H1 (cell line): ENCODE measurements around the gene LTBR. TPM values are rescaled to one million over a fixed set of nuclear protein-coding genes. Genes with fewer than 3 reads are reported as not detected.

Experiments
- CTCF ChIA-PET: fragments of 300-600 bp; sonication (Branson Sonifier 250); formaldehyde crosslinking; loops from one replicate; lab custom pipeline; 2021; ENCODE audit not compliant: partially characterized antibody; lab: Charles Lee
- POLR2A ChIA-PET: fragments of 300-600 bp; sonication (Branson Sonifier 250); formaldehyde crosslinking; loops from one replicate; lab custom pipeline; 2021; ENCODE audit warnings: inconsistent platforms; ENCODE audit not compliant: partially characterized antibody; lab: Charles Lee
- DNase-seq, 2 experiments: peaks; one replicate each; pipeline versions ENCODE4 v3.0.0 to v3.0.0-alpha.2; 2010 to 2022; ENCODE audit warnings: low spot score in 2 of 2, low read depth in 1 of 2, mixed read lengths in 1 of 2
- FAIRE-seq: peaks from 2 replicates; lab custom pipeline; 2011; peaks lifted over from hg19 to GRCh38; lab: Jason Lieb, UNC
- H2AFZ ChIP-seq: 2 replicates; pipeline ENCODE4 v1.8.1; 2012; ENCODE audit warnings: low read length, inconsistent platforms
- H2AK5ac ChIP-seq: 2 replicates; pipeline ENCODE4 v1.6.1; 2013; ENCODE audit warnings: low read depth, low read length
- H2BK120ac ChIP-seq: replicated peaks from 2 replicates; pipeline ENCODE3; 2013; ENCODE audit warnings: low read depth, low read length, inconsistent platforms
- H2BK12ac ChIP-seq: 2 replicates; pipeline ENCODE4 v1.6.1; 2013; ENCODE audit warnings: low read depth, low read length
- H2BK15ac ChIP-seq: 2 replicates; pipeline ENCODE4 v1.6.1; 2013; ENCODE audit warnings: low read length
- H2BK20ac ChIP-seq: 2 replicates; pipeline ENCODE4 v1.6.1; 2013; ENCODE audit warnings: low read length
- H2BK5ac ChIP-seq: 2 replicates; pipeline ENCODE4 v1.6.1; 2013; ENCODE audit warnings: low read depth, low read length
- H3K14ac ChIP-seq: 2 replicates; pipeline ENCODE4 v1.6.1; 2013; ENCODE audit warnings: inconsistent platforms; ENCODE audit not compliant: insufficient read length
- H3K18ac ChIP-seq: 2 replicates; pipeline ENCODE4 v1.6.1; 2013; ENCODE audit warnings: low read length; ENCODE audit errors: extremely low read depth
- H3K23ac ChIP-seq: 2 replicates; pipeline ENCODE4 v1.6.1; 2013; ENCODE audit warnings: inconsistent platforms; ENCODE audit not compliant: insufficient read length
- H3K23me2 ChIP-seq: 2 replicates; pipeline ENCODE4 v1.6.1; 2013; ENCODE audit warnings: low read depth, low read length
- H3K27ac ChIP-seq: 2 replicates; pipeline ENCODE4 v1.6.1; 2011; ENCODE audit warnings: low read depth, low read length, inconsistent platforms
- H3K27me3 ChIP-seq, 4 experiments: replicated peaks in 1 of 4; 1 replicate in 1 of 4; 2 replicates in 3 of 4; pipeline versions ENCODE4 v1.6.1 to v1.8.1; 2011 to 2013; ENCODE audit warnings: low read length in 3 of 4, mild to moderate bottlenecking in 3 of 4, inconsistent platforms in 2 of 4, mixed read lengths in 2 of 4, moderate library complexity in 1 of 4; ENCODE audit not compliant: control insufficient read depth in 3 of 4, insufficient read depth in 3 of 4; ENCODE audit errors: extremely low read depth in 1 of 4
- H3K36me3 ChIP-seq, 4 experiments: 2 replicates each; pipeline versions ENCODE4 v1.6.1 to v1.8.1; 2011 to 2013; ENCODE audit warnings: mild to moderate bottlenecking in 4 of 4, low read length in 3 of 4, moderate library complexity in 2 of 4, control low read depth in 1 of 4, inconsistent platforms in 1 of 4; ENCODE audit not compliant: insufficient read depth in 4 of 4, control insufficient read depth in 2 of 4
- H3K4ac ChIP-seq: replicated peaks from 2 replicates; pipeline ENCODE3; 2013; ENCODE audit warnings: low read length, low read depth, mixed read lengths, inconsistent platforms; ENCODE audit not compliant: insufficient read length
- H3K4me1 ChIP-seq, 4 experiments: replicated peaks in 1 of 4; 1 replicate in 1 of 4; 2 replicates in 3 of 4; pipeline versions ENCODE4 v1.6.1 to v1.8.1; 2011 to 2013; ENCODE audit warnings: low read length in 3 of 4, inconsistent platforms in 2 of 4, mixed read lengths in 1 of 4; ENCODE audit not compliant: insufficient read depth in 4 of 4, control insufficient read depth in 3 of 4
- H3K4me2 ChIP-seq, 2 experiments: 2 replicates each; pipeline versions ENCODE4 v1.6.1 to v1.8.1; 2011 to 2013; ENCODE audit warnings: low read depth in 2 of 2, low read length in 2 of 2, control low read depth in 1 of 2, inconsistent platforms in 1 of 2, mild to moderate bottlenecking in 1 of 2; ENCODE audit not compliant: insufficient read depth in 1 of 2
- H3K4me3 ChIP-seq, 4 experiments: fragments of 200-600, 300-600 bp in 1 of 4; sonication (generic), shearing (Covaris generic), sonication (Bioruptor Twin) in 1 of 4; 2 replicates each; pipeline versions ENCODE4 v1.5.1 to v1.8.1; 2011 to 2016; ENCODE audit warnings: low read length in 4 of 4, low read depth in 3 of 4, control low read depth in 2 of 4, inconsistent platforms in 2 of 4, mild to moderate bottlenecking in 2 of 4, mixed read lengths in 1 of 4, moderate library complexity in 1 of 4; ENCODE audit not compliant: insufficient read depth in 2 of 4; ENCODE audit errors: extremely low read depth in 1 of 4
- H3K56ac ChIP-seq: replicated peaks from 2 replicates; pipeline ENCODE3; 2013; ENCODE audit warnings: low read depth, mild to moderate bottlenecking, mixed read lengths, low read length, inconsistent platforms; ENCODE audit not compliant: insufficient read length
- H3K79me1 ChIP-seq: 2 replicates; pipeline ENCODE4 v1.6.1; 2013; ENCODE audit warnings: low read depth, low read length, control low read depth
- H3K79me2 ChIP-seq, 2 experiments: 2 replicates each; pipeline versions ENCODE4 v1.6.1 to v1.8.1; 2012 to 2013; ENCODE audit warnings: low read length in 2 of 2, mild to moderate bottlenecking in 2 of 2, inconsistent platforms in 1 of 2; ENCODE audit not compliant: insufficient read depth in 2 of 2, control insufficient read depth in 1 of 2
- H3K9ac ChIP-seq, 4 experiments: replicated peaks in 1 of 4; 1 replicate in 1 of 4; 2 replicates in 3 of 4; pipeline versions ENCODE4 v1.6.1 to v1.8.1; 2011 to 2013; ENCODE audit warnings: low read depth in 3 of 4, low read length in 3 of 4, control low read depth in 2 of 4, mild to moderate bottlenecking in 2 of 4, moderate library complexity in 2 of 4, inconsistent platforms in 1 of 4; ENCODE audit errors: extremely low read depth in 1 of 4
- H3K9me3 ChIP-seq, 2 experiments: 2 replicates each; pipeline versions ENCODE4 v1.6.1 to v1.8.1; 2012 to 2013; ENCODE audit warnings: mild to moderate bottlenecking in 2 of 2, moderate library complexity in 2 of 2, control low read depth in 1 of 2, inconsistent platforms in 1 of 2, low read depth in 1 of 2, low read length in 1 of 2, mixed read lengths in 1 of 2; ENCODE audit not compliant: insufficient read depth in 2 of 2
- H4K20me1 ChIP-seq, 2 experiments: replicated peaks in 1 of 2; 2 replicates each; pipeline versions ENCODE3 to v1.8.1; 2011 to 2013; ENCODE audit warnings: inconsistent platforms in 2 of 2, low read length in 2 of 2, mild to moderate bottlenecking in 1 of 2; ENCODE audit not compliant: insufficient read depth in 2 of 2, control insufficient read depth in 1 of 2
- H4K5ac ChIP-seq: 2 replicates; pipeline ENCODE4 v1.6.1; 2013; ENCODE audit warnings: low read length, low read depth, mixed read lengths, inconsistent platforms; ENCODE audit not compliant: insufficient read length
- H4K8ac ChIP-seq: 2 replicates; pipeline ENCODE4 v1.8.0; 2013; ENCODE audit warnings: mild to moderate bottlenecking, moderate library complexity, low read length, inconsistent platforms; ENCODE audit not compliant: insufficient read depth; ENCODE audit errors: extremely low read depth
- H4K91ac ChIP-seq: replicated peaks from 2 replicates; pipeline ENCODE3; 2013; ENCODE audit warnings: low read length, mixed read lengths, inconsistent platforms; ENCODE audit not compliant: insufficient read length
- KDM1A ChIP-seq: fragments of 200-600, 300-600 bp; sonication (generic); IDR thresholded peaks from 2 replicates; pipeline ENCODE4 v1.7.1; 2016; ENCODE audit warnings: mild to moderate bottlenecking, low read length, borderline replicate concordance
- SP2 ChIP-seq: IDR thresholded peaks from 2 replicates; pipeline ENCODE4 v1.6.1; 2012; ENCODE audit warnings: mild to moderate bottlenecking, low read length, inconsistent platforms
- WGBS, 2 experiments: shearing (Covaris generic) in 1 of 2; methylation state at CpG; one replicate each; pipeline versions ENCODE4 v1.1.6 to v1.1.7; 2013 to 2015; ENCODE audit warnings: low lambda C conversion rate in 2 of 2, mixed read lengths in 2 of 2, inconsistent platforms in 1 of 2, low coverage in 1 of 2, missing lambda C conversion rate in 1 of 2; ENCODE audit not compliant: insufficient replicate concordance in 2 of 2, insufficient coverage in 1 of 2, insufficient read length in 1 of 2; ENCODE audit errors: extremely low coverage in 1 of 2, missing lambda C conversion rate in 1 of 2; 5-methylcytosine and 5-hydroxymethylcytosine counted together
- polyA plus RNA-seq, 7 experiments: library from polyadenylated mRNA; depleted of rRNA in 3 of 7; stranded (reverse) in 5 of 7; unstranded in 2 of 7; fragments of >200 nt in 5 of 7; fragments of 200-250 nt in 2 of 7; gene quantifications; 1 replicate in 5 of 7; 2 replicates in 1 of 7; 4 replicates in 1 of 7; pipeline versions ENCODE4 v1.2.1 to v1.2.3, GENCODE V29; 2011 to 2013; ENCODE audit warnings: missing spikeins in 2 of 7, mixed read lengths in 2 of 7
- total RNA-seq: library from RNA; stranded (reverse); fragmentation: NEBNext Ultra II Directional; extraction: Animal tissue kit (Norgen Biotek cat#: 25700); gene quantifications from 2 replicates; pipeline ENCODE4 v1.2.1, GENCODE V29; 2021

LTBR gene
- total and polyA plus RNA-seq, 2 of the 8 experiments (the other 6 are each of a cell fraction or from before 2014, with no cell fraction given) = 5.1 to 6.3 TPM

DNA sequence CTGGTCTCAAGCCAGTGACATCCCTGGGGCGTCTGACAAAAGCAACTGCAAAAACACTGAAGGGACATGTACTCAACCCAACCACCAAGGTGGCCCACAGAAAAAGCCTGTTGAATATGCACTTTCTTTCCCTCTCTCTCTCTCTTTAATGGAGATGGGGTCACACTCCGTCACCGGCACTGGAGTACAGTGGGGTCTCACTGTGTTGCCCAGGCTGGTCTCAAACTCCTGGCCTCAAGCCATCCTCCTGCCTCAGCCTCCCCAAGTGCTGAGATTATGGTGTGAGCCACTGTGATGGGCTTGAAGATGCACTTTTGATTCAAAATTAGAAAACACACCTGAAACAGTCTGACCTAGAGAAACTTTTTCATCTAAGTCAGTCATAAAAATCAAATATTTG is 53.6 kb downstream of the LTBR start:
- H2BK12ac ChIP-seq = no peak overlapping the region
- H4K91ac ChIP-seq = no peak overlapping the region
- WGBS, 2 experiments = 97% methylated on average over 3 of the region's 3 CpGs; no CpG with 5 or more reads in 1 of the 2 experiments
- no peak overlapping the region for H2BK5ac ChIP-seq
- H3K14ac ChIP-seq = no peak overlapping the region
- H4K20me1 ChIP-seq = no peaks in the 10 kb centered on the region
- H2BK15ac ChIP-seq = no peak overlapping the region
- no peak overlapping the region for H4K8ac ChIP-seq
- H3K27ac ChIP-seq = no peak overlapping the region
- H3K27me3 ChIP-seq = no peaks in the 10 kb centered on the region
- ChIA-PET CTCF (interaction anchor here (1.6 to 2.9 kb wide), 4 partner anchors 24 to 28 kb away, joined by 3 to 22 read pairs (median 10); no protein-coding TSS in a partner anchor), POLR2A (interaction anchor here (0.7 to 3.1 kb wide), 4 partner anchors 23 to 97 kb away, joined by 3 to 13 read pairs (median 6); partner anchors contain the start of genes GAPDH and VAMP1)
- no peak overlapping the region for H3K23ac ChIP-seq
- no peaks in the 10 kb centered on the region for H3K23me2 ChIP-seq
- no peak for DNase-seq
- H3K4ac ChIP-seq = no peak overlapping the region
- no peak overlapping the region for H3K9ac ChIP-seq
- H3K79me1 ChIP-seq = no peaks in the 10 kb centered on the region
- FAIRE-seq = no peak
- no peaks in the 10 kb centered on the region for H3K9me3 ChIP-seq
- no peak overlapping the region for H2BK120ac ChIP-seq
- no peak overlapping the region for H2AFZ ChIP-seq
- H3K79me2 ChIP-seq = no peaks in the 10 kb centered on the region
- H3K56ac ChIP-seq = no peak overlapping the region
- H3K18ac ChIP-seq = no peak overlapping the region
- no peak overlapping the region for H3K4me3 ChIP-seq
- no peaks in the 10 kb centered on the region for H3K36me3 ChIP-seq
- no peak overlapping the region for H2AK5ac ChIP-seq
- H3K4me1 ChIP-seq = peaks cover 0 to 8% (median under 1%) of the 10 kb centered on the region in 4 experiments; a peak in 3 of 7 replicates
- no peak overlapping the region for H3K4me2 ChIP-seq
- no peak overlapping the region for H4K5ac ChIP-seq
- no peak overlapping the region for H2BK20ac ChIP-seq
- TF ChIP-seq KDM1A (no peak), SP2 (no peak)
